ENCODE data around the gene COL26A1. TPM values are rescaled to one million over a fixed set of nuclear protein-coding genes. Genes with fewer than 3 reads are reported as not detected.

COL26A1 gene
- polyA plus RNA-seq, 1 donor (not counting 4 experiments of a cell fraction or from before 2014, with no cell fraction given): not detected

- H3K27me3 ChIP-seq (ENCODE audit: control insufficient read depth, extremely low read depth, insufficient read depth, low read length): peaks cover 3% of the 10 kb centered on the region
- no peak overlapping the region for H3K9ac ChIP-seq (ENCODE audit: control insufficient read depth, extremely low read depth, insufficient read depth, low read length)
- dilution Hi-C loops (cut with MboI; ENCODE audit: extremely low pct_ligation_motif_present, low sequenced_read_pairs): no loop called here
- no peak overlapping the region for H3K4me2 ChIP-seq (ENCODE audit: control insufficient read depth, extremely low read depth, insufficient read depth, low read depth, low read length)
- H3K79me2 ChIP-seq (ENCODE audit: control insufficient read depth, insufficient read depth, low read length): no peaks in the 10 kb centered on the region
- no peak overlapping the region for H3K27ac ChIP-seq (ENCODE audit: control insufficient read depth, insufficient read depth, low read length)
- H3K9me1 ChIP-seq (ENCODE audit: control insufficient read depth, extremely low read depth, insufficient read depth, low read length): no peaks in the 10 kb centered on the region
- no peak for TF ChIP-seq EZH2 (IDR thresholded peaks at IDR 0.05; ENCODE audit: low read length)
- no peak overlapping the region for H3K4me3 ChIP-seq (ENCODE audit: control insufficient read depth in 2 of 3, extremely low read depth in 1 of 3, insufficient read depth in 2 of 3, low read depth in 1 of 3, low read length in 3 of 3)
- FAIRE-seq: no peak
- no peak for DNase-seq (ENCODE audit: low read depth, low spot score)
- no peak overlapping the region for H2AFZ ChIP-seq (ENCODE audit: control insufficient read depth, low read length)
- H4K20me1 ChIP-seq (ENCODE audit: control insufficient read depth, extremely low read depth, insufficient read depth, low read length): peaks cover 2% of the 10 kb centered on the region
- H3K4me1 ChIP-seq (ENCODE audit: control insufficient read depth, extremely low read depth, insufficient read depth, low read length): peaks cover 8% of the 10 kb centered on the region
- no peaks in the 10 kb centered on the region for H3K36me3 ChIP-seq (ENCODE audit: control insufficient read depth in 2 of 2, extremely low read depth in 1 of 2, insufficient read depth in 2 of 2, low read length in 2 of 2)
- H3K9me3 ChIP-seq (ENCODE audit: control insufficient read depth, low read depth, low read length): no peaks in the 10 kb centered on the region
Observed at GRCh38 chr7:101400751-101401150, 38.1 kb downstream of the COL26A1 start.

DNA sequence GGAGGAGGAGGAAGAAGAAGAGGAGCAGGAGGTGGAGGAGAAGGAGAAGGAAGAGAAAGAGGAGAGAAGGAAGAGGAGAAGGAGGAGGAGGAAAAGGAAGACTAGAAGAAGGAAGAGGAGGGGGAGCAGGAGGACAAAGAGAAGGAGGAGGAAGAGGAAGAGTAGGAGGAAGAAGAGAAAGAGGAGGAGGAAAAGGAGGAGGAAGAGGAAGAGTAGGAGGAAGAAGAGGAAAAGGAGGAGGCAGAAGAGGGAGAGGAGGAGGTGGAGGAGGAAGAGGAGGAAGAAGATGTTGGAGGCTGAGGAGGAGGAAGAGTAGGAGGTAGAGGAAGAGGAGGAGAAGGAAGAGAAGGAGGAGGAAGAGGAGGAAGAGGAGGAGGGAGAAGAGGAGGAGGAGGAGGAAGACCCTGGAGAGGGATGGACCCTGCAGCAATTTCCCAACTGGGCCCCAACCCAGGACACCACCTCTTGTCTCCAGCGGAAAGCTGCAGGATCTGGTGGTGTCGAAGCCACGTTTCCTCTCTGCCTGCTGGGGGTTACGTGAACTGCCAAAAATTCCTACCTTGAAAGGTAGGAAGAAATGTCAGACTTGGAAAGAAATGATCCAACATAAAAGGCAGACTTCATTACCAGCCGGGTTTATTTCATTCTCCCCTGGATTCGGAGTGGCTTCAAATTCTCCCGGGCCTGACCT, 38.9 kb downstream of the COL26A1 start:
- H2AFZ ChIP-seq (ENCODE audit: control insufficient read depth, low read length): no peak overlapping the region
- H3K27ac ChIP-seq (ENCODE audit: control insufficient read depth, insufficient read depth, low read length): no peak overlapping the region
- no peaks in the 10 kb centered on the region for H3K9me3 ChIP-seq (ENCODE audit: control insufficient read depth, low read depth, low read length)
- H4K20me1 ChIP-seq (ENCODE audit: control insufficient read depth, extremely low read depth, insufficient read depth, low read length): no peaks in the 10 kb centered on the region
- H3K4me1 ChIP-seq (ENCODE audit: control insufficient read depth, extremely low read depth, insufficient read depth, low read length): peaks cover 8% of the 10 kb centered on the region
- H3K27me3 ChIP-seq (ENCODE audit: control insufficient read depth, extremely low read depth, insufficient read depth, low read length): peaks cover 3% of the 10 kb centered on the region
- H3K36me3 ChIP-seq (ENCODE audit: control insufficient read depth in 2 of 2, extremely low read depth in 1 of 2, insufficient read depth in 2 of 2, low read length in 2 of 2): no peaks in the 10 kb centered on the region
- H3K9ac ChIP-seq (ENCODE audit: control insufficient read depth, extremely low read depth, insufficient read depth, low read length): no peak overlapping the region
- no peak for DNase-seq (ENCODE audit: low read depth, low spot score)
- TF ChIP-seq CTCF (optimal IDR thresholded peaks at IDR 0.05 in 1 of 3, IDR thresholded peaks at IDR 0.05 in 1 of 3, conservative IDR thresholded peaks at IDR 0.05 in 1 of 3; ENCODE audit: extremely low read depth in 1 of 3, insufficient read depth in 2 of 3, low read length in 3 of 3) (no peak), EZH2 (IDR thresholded peaks at IDR 0.05; ENCODE audit: low read length) (no peak)
- H3K4me2 ChIP-seq (ENCODE audit: control insufficient read depth, extremely low read depth, insufficient read depth, low read depth, low read length): peak overlapping the region; percentile 82
- peak overlapping the region in 1 of 3 experiments; percentile 36 for H3K4me3 ChIP-seq (ENCODE audit: control insufficient read depth in 2 of 3, extremely low read depth in 1 of 3, insufficient read depth in 2 of 3, low read depth in 1 of 3, low read length in 3 of 3)
- dilution Hi-C loops (cut with MboI; ENCODE audit: extremely low pct_ligation_motif_present, low sequenced_read_pairs): no loop called here
- no peaks in the 10 kb centered on the region for H3K79me2 ChIP-seq (ENCODE audit: control insufficient read depth, insufficient read depth, low read length)
- no peak for FAIRE-seq
- H3K9me1 ChIP-seq (ENCODE audit: control insufficient read depth, extremely low read depth, insufficient read depth, low read length): no peaks in the 10 kb centered on the region

Data from keratinocyte (primary cell).